Vagina (tissue), 2 donors: Measurements from ENCODE around the gene RBM5.

Experiments
- POLR2A ChIP-seq, 2 donors: fragments of 450-650 bp; IDR thresholded peaks; one replicate each; pipeline ENCODE4 v1.6.1; 2017; ENCODE audit warnings: antibody characterized with exemption in 2 of 2, mild to moderate bottlenecking in 2 of 2, moderate library complexity in 2 of 2
- POLR2AphosphoS5 ChIP-seq, 2 donors: sonication (generic); formaldehyde crosslinking; IDR thresholded peaks; one replicate each; pipeline ENCODE4 v1.9.0; 2017; ENCODE audit warnings: antibody characterized with exemption in 2 of 2, mild to moderate bottlenecking in 2 of 2, low read depth in 1 of 2; ENCODE audit not compliant: insufficient read depth in 1 of 2

- TF ChIP-seq POLR2A (IDR thresholded peaks at IDR 0.05) (no peak), POLR2AphosphoS5 (IDR thresholded peaks at IDR 0.05; ENCODE audit: insufficient read depth in 1 of 2, low read depth in 1 of 2) (no peak)
Observed at GRCh38 chr3:50154476-50154839, 65.7 kb downstream of the RBM5 start.
